GM19438 (cell line): ENCODE results near the gene USP36.

Experiments
- ATAC-seq: cut with Tn5 transposase; IDR thresholded peaks from one replicate; pipeline ENCODE4 v1.9.1; 2021; ENCODE audit warnings: low read depth; ENCODE audit not compliant: unreplicated experiment

Gene USP36

DNA sequence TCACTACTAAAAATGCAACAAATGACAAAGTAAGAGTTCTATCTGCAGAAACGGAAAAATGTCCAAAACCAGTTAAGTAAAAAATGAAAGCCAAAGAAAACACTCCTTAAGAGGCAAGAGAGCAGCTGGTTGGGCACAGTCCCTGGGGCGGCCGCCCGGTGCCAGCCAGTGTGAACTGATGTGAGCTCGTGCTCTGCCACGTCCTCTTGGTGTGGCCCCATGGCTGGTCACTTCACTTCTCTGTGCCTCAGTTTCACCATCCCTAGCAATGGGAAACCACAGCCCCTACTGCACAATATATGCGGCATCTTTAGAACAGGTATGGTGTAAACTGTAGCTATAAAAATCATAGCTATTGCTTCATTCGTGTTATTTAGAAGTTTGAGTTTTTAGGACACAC lies 21.2 kb downstream of the USP36 start:
- no peak for ATAC-seq

DNA sequence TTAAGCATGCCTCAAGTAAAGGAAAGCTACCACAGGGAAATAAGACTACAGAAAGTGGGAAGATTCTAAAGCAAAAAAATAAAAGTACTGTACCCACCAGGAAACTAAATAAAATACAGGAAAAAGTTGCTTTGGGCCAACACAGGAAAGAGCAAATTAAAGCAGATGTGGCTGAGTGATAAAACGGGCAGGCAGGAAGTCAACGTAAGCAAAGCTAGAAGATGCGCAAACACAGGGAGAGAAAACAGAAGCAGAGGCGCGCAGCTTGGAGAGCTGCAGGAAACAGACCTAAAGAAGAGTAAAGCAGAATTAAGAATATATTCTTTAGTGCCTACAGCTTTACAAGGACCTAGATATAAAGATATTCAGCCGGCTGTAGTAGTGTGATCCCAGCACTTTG lies 21.7 kb downstream of the USP36 start:
- ATAC-seq: no peak

DNA sequence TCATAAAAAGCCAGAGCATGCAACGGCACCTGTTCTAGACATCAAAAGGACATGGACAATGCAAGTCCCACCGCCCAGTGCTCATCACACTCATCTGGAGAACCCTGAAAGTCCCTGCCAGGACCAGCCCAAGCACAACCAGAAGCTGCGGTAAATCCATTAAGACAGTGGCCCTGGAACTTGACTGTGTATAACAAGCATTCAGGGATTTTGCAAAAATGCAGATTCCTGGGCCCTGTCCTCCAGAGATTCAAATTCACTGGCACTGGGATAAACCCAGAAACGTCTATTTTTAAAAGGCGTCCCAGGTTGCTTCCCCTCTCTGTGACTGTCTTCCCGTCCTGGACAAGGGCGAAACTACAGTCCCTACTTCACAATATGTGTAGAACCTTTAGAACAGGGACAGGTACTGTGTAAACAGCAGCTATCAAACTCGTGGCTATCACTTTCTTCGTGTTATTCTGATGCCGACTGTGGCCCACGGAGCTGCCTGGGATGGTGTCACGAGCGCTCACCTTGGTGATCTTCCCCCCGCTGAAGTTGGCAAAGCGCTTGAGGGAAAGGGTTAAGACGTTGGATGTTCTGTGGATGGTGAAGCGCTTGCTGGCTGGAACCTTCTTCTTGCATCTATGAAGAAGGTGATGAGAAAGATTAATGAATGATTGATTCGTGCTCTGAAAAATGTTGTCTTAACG lies 22.3 kb downstream of the USP36 start:
- no peak for ATAC-seq

DNA sequence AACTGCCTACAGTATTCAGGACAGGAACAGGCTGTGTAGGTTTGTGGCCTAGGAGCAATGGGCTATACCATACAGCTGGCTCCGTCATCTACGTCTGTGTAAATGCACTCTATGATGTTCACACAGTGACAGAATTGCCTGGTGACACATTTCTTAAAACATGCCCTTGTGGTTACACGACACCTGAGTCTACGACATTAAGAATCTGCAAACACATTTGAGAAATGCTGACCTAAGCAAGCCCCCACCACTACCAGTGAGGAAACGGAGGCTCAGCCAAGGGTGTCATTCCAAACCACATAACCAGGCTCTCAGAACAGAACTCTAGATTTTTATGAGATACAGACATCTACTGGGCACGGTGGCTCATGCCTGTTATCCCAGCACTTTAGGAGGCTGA lies 23.5 kb downstream of the USP36 start:
- no peak for ATAC-seq

DNA sequence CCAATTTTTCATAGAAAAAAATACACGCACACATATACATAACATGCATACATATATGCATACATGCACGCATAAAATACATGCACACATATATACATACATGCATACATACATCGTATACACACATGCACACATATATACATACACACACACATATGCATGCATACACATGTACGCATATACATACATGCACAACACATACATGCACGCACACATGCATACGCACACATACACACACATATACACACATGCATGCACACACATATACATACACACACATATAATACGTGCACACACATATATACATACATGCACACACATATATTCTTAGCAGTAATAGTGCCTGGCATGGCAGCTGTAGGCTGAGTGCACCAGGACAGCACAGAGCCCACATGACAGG lies 24.9 kb downstream of the USP36 start:
- ATAC-seq: no peak

DNA sequence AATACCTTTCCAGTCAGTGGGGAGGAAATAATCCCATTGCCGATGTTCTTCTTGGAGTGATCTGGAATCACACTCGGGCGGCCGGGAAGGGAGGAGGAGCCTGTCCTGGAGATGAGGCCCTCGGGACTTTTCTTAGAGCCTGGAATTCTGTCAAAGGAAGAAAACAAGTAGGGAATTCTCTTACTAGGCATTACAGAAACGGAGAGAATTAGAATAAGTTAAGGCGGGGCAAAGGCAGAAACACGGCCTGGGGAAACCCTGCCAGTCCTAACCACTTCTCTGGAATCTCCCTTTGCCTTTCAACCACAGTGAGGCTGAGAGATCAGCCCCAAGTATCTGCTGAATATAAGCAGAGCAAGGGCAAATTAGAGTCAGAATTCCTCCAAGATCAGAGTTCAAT lies 27.8 kb downstream of the USP36 start:
- ATAC-seq: no peak

DNA sequence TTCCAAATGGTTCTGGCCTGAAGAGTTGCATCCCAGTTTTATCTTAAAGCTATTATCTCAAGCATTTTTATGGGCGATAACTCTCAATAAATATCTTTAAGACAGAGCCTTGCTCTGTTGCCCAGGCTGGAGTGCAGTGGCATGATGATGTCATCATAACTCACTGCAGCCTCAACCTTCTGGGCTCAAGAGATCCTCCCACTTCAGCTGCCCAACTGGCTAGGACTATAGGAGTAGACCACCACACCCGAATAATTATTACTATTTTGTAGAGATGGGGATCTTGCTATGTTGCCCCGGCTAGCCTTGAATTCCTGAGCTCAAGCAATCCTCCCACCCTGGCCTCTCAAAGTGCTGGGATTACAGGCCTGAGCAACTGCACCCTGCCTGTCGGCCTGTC lies 32.5 kb downstream of the USP36 start:
- ATAC-seq: no peak

DNA sequence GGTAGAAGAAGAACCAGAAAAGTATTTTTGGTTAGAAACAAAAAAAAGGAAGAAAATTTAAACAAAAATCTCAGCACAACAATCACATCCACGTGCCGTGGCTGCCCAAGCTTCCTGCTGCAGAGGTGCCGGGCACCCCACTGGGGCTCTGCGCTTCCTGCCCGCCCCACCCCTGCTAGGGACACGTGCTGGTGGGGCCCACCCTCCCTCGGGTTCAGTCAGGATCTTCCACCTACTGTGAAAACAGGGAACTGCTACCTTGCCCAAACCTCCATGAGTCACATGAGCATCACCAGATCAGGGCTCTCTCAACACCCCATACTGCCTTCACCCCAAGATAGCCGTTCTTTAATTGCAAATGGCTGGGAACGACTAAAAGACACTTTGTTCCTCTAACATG lies 34.2 kb downstream of the USP36 start:
- no peak for ATAC-seq

DNA sequence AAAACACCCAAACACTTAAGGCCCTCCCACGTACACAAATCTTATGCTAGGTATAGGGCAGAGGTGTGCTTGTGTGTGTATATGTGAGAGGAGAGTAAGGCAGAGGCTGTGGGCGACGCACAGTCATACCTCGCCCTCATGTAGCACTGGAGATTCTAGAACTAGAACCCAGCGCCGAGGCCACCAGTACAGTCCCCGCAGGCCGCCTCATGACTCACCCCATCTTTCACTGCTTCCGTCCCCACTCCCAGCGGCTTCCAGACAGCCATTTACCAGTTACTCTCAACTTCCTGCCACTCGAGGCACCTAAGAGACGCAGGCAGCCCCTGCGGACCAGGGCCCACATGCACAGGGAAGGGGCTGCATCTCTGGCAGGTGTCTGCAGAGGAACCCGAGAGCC lies 35.3 kb downstream of the USP36 start:
- no peak for ATAC-seq

DNA sequence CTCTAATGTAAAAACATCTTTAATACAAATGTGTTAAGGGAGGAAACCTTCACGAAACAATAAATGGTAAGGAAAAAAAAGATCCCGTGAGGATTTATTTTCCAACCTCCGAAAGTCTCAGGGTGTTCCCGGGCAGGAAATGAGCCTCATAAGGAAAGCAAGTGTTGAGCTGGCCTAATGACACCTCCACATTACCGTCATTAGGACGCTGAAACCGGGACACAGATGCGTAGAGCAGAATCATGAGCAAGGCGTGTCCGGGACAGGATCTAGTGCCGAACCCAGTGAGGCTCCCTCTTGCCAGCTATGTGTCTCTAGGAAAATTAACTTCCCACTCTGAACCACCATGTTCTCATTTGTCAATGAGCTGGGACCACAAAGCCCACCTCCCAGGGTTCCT lies 35.8 kb downstream of the USP36 start:
- no peak for ATAC-seq

DNA sequence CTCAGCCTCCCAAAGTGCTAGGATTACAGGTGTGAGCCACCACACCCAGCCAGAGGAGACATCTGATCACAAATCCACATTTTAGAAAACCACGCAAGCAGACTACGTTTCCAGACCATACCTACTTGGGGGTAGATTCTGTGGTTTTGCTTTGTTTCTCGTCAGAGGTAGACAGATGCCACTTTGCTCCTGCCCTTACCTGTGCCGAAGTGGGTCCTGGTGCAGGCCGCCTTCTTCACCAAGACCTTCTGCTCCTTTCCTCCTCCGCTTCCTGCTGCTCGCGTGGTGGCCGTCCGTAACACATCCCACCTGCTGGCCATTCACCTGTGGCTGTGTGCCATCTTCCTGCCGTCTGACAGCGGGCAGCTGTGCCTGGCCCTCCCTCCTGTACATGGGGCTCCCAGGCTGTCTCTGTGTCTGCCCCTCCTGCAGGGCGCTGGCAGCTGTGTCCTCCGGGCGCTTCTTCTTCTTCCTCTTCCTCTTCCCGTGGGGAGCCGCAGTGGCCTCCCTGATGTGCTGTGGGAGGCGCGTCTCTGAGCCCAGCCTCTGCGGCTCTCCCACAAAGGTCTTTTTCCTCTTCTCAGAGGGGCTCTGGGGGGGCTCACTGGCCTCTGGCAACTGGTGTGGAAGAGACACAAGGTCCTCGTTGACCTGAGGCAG lies 37.3 kb downstream of the USP36 start:
- ATAC-seq: no peak

DNA sequence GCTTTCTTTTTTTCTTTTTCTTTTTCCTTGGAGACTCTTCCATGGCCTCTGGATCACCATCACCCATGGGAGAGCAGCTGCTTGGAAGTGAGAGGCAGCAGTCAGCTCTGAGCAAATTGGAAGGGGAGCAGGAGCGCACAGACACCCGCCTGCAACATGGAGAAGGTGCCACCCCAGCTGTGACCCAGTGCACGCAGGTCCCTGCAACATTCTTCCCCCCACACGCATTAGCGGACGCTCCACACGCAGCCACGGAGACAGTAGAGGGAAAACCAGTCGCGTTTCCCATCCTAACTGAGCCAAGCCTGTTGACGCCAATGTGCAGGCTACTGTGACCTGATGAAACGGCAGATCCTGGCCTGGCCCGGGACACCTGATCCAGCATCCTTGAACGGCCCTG lies 38.2 kb downstream of the USP36 start:
- no peak for ATAC-seq

DNA sequence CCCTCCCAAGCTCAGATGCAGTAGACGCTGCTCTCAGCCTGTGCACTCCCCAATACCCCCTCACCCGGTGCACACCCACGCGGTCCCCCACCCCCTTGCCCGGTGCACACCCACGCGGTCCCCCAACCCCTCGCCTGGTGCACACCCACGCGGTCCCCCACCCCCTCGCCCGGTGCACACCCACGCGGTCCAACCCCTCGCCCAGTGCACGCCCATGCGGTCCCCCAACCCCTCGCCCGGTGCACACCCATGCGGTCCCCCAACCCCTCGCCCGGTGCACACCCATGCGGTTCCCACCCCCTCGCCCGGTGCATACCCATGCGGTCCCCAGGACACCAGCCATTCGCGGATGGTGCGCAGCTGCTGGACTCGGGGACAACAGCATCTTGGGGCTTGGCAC lies 38.6 kb downstream of the USP36 start:
- ATAC-seq: no peak

DNA sequence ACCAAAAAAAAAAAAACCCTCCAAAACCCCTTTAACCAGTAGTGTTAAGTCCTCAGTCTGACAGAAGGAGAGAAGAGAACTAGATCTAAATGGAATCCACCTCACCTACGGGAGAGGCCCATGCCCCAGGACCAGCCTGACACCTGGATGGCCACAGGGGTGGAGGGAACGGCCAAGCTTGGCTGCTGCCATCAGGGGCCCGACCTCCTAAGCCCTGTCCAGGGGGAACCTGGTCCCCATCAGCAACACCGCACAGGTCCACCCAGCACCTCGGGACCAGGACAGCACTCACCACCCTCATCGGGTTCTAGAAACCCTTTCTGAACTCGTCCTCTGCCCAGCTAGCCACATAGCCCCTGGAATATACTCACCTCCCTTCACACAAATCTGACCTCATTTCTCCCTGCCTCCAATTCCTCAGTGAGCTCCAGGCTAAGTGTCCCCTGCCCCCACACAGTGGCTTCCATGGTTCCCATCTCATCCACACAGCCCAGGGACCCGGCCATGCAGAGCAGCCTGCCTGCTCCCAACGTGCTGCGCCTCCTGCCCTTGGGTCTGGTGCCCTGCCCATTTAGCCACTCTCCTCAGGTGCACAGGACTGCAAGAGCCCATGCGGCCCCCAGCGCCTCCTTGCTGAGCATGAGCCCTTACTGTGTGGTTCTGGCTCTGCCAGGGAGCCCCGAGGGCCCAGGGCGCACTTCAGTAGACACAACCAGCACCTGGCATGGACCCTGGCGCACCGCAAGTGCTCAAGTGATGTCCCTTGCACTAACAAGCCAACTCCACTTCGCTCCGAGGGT lies 40.3 kb downstream of the USP36 start:
- no peak for ATAC-seq

DNA sequence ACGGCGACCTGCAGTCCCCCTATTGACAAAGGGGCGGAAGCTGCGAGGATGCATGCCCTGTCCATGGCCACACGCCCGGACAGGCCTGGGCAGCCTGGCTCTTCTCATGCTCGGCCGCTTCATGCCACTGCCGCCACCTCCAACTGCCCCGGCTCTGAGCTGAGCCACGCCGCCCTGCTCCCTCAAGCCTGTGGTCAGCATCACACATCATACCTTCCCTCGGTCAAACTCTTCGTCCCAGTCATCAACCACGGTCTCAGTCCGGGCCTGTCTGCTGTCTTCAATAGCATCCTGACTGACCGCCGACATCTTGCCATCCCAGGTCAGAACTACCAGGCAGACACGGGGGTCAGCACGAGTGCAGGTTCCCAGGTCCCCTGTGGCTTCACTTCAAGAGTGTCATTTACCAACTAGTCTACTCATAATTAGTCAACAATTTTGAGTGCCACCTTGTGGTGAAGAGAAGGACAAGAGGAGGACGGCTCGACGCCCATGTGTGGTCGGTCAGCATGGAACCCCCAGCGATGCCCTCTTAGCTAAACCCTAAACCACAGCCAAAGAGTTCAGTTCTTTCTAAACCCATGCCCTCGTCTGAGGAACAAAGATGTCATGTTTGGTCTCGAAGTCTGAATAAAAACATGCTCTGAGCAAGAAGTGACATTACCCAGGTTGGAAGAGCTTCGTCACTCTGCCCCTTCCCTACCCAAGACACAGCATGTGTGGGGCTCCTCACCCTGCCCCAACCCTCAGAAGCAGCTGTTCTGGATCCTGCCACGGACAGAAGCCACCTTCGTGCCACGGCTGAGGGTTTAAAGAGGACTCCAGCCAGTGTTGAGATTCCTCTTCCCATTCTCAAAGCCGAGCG lies 41.7 kb downstream of the USP36 start:
- ATAC-seq: no peak

DNA sequence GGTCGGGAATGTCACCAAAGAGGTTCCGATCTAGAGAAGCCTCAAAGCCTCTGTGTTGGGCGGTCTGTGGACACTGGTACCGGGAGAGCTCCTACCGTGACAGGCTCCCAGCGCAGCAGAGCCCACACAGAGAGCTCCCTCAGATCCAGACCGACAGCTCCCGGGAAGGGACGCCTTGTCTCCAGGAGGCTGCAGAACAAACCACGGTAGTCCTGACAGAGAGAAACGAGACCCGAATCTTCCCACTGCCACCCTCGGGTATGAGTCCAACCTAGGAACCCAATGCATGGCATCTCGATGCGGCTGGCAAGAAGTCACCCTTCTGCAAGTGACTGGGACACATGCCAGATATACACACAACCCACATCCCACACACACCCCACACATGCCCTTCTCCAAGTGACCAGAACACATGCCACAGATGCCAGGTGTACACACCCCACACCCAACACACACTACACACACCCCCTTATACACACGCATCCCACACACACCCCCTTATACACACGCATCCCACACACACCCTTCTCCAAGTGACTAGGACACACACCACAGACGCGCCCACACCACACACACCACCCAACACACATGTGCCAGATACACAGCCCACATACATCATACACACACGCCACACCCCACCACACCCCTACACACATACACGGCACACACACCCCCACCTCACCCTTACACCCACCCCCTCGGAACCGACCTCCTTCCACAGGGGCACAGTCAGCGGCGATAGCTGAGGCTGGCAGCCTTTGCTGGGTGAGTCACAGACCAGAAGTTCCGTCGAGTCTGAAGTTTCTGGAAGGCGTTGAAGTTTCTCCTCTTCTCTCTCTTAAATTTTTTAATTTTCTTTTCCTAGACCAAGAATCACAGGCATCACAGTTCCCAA lies 42.7 kb downstream of the USP36 start:
- no peak for ATAC-seq

DNA sequence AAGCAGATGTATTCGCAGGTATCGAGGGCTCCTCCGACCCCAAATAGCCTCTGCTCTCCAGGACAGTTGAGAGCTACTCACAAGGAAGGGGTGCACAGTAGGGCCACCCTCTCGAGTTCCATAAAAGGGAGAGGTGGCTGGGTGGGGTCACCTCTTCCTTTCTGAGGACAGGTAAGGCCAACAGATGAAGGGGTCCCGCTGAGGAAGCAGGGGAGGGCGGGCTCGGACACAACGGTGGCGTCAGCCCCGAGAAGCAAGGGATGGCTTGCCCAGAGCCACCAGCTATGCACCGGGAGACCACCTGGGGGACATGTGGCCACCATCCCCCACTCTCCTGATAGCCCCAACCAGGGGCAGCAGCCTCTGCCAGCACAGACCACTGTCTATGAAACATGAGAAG lies 43.4 kb downstream of the USP36 start:
- ATAC-seq: no peak

DNA sequence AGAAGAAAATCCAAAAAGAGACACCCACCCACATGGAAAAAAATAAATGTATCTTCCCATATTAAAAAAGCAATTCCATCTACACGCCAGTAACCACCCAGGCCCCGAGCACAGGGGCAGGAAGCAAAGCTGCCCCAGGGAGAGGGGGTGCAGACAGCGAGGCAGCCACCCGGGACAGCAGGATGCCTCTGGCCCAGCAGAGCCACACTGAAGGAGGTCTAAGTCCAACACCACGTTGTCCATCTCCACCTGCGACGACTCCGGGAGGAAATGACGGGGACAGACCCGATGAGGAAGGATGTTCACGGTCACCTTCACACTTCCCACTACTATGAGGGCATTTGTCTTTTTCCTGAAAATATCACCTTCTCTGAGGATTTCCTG lies 44.1 kb downstream of the USP36 start:
- ATAC-seq: no peak

DNA sequence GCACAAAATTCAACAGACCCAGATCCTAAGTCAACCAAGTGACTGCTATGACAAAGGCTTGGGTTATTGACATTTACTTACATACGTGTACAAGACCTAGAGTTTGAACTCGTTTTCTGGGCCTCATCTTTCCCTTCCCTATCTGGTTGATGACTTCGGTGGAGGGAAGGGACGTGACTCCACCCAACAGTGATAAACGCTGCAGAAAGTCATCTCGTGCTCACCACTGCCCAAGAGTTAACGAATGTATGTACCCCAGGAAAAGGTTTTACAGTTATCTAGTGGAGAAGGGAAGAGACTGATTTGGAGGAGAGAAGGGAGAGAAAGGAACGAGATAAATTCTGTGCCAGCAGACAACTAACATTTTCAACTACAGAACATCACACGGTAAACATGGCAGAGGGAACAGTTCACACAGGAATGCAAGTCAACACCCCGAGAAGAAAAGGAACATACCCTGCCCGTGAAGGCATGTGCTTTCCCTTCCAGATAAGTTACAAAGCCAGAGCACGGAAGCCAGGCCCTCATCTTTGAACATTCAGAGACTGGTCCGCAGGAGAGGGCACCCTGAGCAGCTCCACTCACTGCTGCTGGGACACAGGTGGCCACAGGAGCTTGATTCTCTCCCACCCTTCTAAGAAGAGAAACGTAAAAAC lies 44.6 kb downstream of the USP36 start:
- no peak for ATAC-seq
